ENCODE measurements around the gene PIK3R4. TPM values are rescaled to one million over a fixed set of nuclear protein-coding genes. Genes with fewer than 3 reads are reported as not detected.

PIK3R4 gene
- total RNA-seq, result 10 to 100 TPM; 25.0 to 51.0 (median 33.2) TPM

DNA sequence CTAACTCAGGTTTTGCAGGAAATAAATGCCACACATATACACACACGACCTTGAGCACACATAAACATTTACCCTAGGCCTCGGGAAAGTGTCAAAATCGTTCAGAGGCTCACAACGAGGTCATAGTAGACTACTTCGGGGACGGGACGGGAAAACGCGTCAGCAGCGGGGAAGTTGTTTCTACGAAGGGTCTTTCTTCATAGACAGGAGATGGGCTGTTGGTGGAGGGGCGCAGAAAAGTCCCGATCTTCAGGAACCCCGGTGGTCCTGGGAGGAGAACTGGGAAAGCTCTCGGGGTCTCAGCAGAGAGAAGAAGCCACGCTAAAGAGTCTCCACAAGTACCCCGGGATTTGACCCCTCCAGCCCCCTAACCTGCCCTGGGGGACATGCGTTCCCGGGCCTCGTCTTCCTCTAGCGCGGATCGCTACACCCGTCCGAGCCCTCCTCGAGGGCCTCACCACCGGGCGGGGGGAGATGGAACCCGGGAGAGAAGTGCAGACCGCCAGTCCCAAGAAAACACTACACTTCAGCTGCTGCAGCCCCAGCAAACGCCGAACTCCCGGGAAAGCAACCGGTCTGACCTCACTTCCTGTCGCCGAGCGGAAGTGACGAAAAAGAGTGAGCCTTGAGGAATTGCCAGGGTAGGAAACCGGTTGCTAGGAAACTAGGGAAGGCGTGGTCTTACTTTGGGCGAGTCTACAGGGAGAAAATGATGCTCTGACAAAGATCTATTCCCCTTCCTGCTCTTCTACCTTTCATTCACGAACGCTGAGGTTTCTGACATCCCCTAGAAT is at the start of gene PIK3R4:
TSS of gene PIK3R4 (minus strand) at position 584 of the 794 bp plus-strand sequence. CDS start 1,611 bp downstream, outside the sequence.
- TF ChIP-seq, protein P1, sequence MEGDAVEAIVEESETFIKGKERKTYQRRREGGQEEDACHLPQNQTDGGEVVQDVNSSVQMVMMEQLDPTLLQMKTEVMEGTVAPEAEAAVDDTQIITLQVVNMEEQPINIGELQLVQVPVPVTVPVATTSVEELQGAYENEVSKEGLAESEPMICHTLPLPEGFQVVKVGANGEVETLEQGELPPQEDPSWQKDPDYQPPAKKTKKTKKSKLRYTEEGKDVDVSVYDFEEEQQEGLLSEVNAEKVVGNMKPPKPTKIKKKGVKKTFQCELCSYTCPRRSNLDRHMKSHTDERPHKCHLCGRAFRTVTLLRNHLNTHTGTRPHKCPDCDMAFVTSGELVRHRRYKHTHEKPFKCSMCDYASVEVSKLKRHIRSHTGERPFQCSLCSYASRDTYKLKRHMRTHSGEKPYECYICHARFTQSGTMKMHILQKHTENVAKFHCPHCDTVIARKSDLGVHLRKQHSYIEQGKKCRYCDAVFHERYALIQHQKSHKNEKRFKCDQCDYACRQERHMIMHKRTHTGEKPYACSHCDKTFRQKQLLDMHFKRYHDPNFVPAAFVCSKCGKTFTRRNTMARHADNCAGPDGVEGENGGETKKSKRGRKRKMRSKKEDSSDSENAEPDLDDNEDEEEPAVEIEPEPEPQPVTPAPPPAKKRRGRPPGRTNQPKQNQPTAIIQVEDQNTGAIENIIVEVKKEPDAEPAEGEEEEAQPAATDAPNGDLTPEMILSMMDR (IDR thresholded peaks at IDR 0.05; ENCODE audit: low read depth), result no peak

DNA sequence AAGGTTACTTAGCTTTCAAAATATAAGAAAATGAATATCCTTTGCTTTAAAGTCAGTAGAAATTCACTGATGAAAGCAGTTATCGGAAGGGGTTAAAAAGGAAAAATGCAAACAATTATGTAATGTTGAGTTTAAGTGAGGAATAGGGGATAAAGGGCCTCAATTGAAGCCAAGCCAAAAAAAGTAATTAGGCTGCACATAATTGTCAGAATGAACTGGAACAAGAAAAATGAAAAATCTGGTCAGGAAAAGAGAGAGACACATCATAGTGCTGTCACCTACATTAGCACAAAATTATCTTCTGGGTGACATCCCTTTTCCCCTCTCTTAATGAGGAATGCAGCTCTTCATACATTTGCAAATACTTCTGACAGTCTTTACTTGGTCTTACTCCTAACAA is 48.8 kb upstream of the PIK3R4 start:
- TF ChIP-seq, protein P1 (IDR thresholded peaks at IDR 0.05; ENCODE audit: low read depth), result no peak

DNA sequence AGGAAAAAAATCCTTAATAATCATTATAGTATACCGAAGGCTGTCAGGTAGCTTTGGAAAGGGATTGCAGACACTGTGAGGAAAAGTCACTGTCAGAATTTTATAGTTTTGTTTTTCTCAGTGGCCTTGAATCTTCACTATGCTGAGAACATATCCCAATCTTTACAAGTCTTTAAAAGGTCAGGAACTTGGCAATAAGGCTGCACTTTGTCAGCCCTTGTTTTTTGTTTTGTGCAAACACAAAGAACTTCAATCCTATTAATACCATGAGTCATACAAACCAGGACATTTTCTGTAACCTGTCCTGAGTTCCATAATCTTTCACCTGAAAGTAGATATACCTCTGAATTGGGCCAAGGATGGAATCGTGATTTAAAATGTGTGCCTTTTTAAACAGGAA is 45.6 kb upstream of the PIK3R4 start:
- TF ChIP-seq, protein P1 (IDR thresholded peaks at IDR 0.05; ENCODE audit: low read depth), result no peak

DNA sequence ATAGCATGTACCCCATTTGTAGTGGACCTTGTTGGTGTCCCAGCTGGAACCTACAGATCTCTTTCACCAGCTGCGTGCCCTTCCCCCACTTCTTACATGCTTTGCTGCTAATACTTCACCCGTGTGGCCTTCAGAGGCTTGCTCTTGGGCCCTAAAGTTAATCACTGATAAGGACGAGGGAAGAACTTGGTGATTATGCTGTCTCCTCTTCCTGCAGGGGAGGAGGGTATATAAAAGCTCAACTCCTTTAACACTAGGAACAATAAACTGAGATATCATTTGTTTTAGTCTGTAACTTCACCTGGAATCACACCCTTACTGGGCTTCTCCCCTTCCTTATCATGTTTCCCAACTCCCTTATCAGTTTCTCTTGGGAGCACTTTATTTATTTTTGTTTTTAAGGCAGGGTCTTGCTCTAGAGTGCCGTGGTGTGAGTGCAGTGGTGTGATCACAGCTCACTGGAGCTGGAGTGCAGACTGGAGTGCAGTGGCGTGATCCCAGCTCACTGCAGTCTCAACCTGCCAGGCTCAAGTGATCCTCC is 43.2 kb upstream of the PIK3R4 start:
- TF ChIP-seq, protein P1 (IDR thresholded peaks at IDR 0.05; ENCODE audit: low read depth), result no peak

DNA sequence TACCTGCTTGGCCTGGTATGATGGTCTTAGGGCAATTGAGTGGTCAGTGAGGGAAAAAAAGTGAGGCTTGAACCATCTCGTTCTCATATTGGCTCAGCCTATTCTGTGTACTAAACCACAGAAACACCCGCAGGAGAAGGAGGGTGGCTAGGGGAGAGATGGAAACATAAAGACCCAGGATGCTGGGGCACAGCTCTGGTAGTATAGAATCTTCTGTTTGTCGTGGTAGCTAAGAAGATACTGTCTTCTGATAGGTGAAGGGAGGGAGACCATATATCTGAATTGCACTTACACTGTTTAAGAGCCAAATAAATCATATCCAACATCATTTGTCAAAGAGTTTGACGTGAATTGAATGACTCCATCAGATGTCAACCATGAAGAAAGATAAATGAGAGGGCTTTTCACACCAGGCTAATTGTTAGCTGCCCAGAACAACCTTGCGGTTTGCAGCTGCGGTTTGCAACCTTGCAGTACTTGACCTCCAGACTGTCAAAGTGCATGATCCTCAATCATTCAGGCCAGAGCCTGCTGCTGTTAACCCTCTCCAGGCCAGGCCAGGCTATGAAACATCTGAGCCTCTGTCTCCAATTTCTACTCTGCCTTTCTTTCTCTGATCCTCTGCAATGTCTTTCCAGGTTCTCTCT is 40.9 kb upstream of the PIK3R4 start:
- TF ChIP-seq, protein P1 (IDR thresholded peaks at IDR 0.05; ENCODE audit: low read depth), result no peak

DNA sequence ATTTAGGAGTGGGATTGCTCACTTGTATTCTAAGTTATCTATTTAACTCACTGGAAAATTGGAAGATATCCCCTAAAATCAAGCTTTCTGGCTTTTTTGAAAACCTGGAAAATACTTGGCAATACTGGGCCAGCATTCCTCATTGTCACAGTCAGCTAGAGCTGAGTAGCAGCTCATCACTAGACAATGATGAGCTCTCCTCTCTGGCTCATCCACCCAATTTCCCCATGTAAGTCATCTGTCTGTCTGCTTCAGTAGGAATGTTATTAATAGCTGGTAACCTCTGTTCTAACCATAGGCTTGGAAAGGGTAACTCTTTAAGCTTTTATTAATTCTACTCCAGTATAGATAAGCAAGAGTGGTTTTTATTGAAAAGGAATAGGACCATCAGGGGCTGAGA is 39.7 kb upstream of the PIK3R4 start:
- TF ChIP-seq, protein P1 (IDR thresholded peaks at IDR 0.05; ENCODE audit: low read depth), result no peak

DNA sequence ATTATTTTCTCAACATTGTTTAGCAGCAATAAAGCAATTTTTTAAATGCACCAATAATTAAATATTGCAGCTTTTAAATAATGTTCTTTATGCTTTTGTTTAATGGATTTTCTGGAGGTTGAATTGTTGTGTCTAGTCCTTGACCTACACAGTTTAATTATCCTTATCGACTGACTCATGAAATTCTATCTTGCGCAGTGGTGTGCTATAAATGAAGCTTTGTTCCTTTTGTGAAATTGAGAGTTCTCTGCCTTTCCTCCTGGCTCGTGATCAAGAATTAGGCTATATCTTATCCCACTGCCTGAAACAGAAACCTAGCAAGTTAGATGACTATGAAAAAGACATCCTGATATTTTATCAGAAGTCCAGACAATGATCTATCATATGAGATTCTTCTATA is 37.0 kb upstream of the PIK3R4 start:
- TF ChIP-seq, protein P1 (IDR thresholded peaks at IDR 0.05; ENCODE audit: low read depth), result no peak
